Activated CD8-positive, alpha-beta T cell treated with anti-CD3 and anti-CD28 coated beads for 36 hours (primary cell): Measurements from ENCODE around the gene NFIA. TPM values are rescaled to one million over a fixed set of nuclear protein-coding genes. Genes with fewer than 3 reads are reported as not detected.

Source experiments
- ATAC-seq: fragments of 200-7000 bp; cut with Tn5 transposase; one replicate; pipeline ENCODE4 v1.10.0; 2021; ENCODE audit warnings: mild to moderate bottlenecking, moderate library complexity
- CTCF ChIA-PET: fragments of 350-600 bp; sonication (Branson Sonifier 250); formaldehyde crosslinking; loops from one replicate; lab custom pipeline; 2021; ENCODE audit warnings: antibody characterized with exemption; lab: Charles Lee
- POLR2A ChIA-PET: fragments of 350-600 bp; sonication (Branson Sonifier 250); formaldehyde crosslinking; loops from one replicate; lab custom pipeline; 2021; ENCODE audit warnings: antibody characterized with exemption; lab: Charles Lee
- DNase-seq: peaks from one replicate; pipeline ENCODE4 v3.0.0-alpha.2; 2020
- H3K27ac Mint-ChIP-seq: one replicate; pipeline ENCODE4 v1.8.0; 2021; ENCODE audit warnings: mild to moderate bottlenecking, mixed read lengths
- H3K27me3 Mint-ChIP-seq: one replicate; pipeline ENCODE4 v1.8.0; 2021; ENCODE audit warnings: mixed read lengths
- H3K36me3 Mint-ChIP-seq: one replicate; pipeline ENCODE4 v1.8.0; 2021; ENCODE audit warnings: low read depth, mixed read lengths
- H3K4me1 Mint-ChIP-seq: one replicate; pipeline ENCODE4 v1.8.0; 2021; ENCODE audit warnings: low read depth, mixed read lengths
- H3K4me3 Mint-ChIP-seq: one replicate; pipeline ENCODE4 v1.8.0; 2021; ENCODE audit warnings: mild to moderate bottlenecking, moderate library complexity, mixed read lengths
- H3K9me3 Mint-ChIP-seq: one replicate; pipeline ENCODE4 v1.8.0; 2021; ENCODE audit warnings: mixed read lengths
- CTCF ChIP-seq: fragments of 200-600 bp; IDR thresholded peaks from one replicate; pipeline ENCODE4 v1.8.0; 2022; ENCODE audit warnings: antibody characterized with exemption, mild to moderate bottlenecking
- intact Hi-C: fragments of 100-400 bp; cut with micrococcal nuclease; formaldehyde crosslinking; loops from one replicate; pipeline ENCODE4 v1.10.0; 2022
- total RNA-seq, 2 experiments: library from RNA; stranded (reverse); gene quantifications; one replicate each; pipeline ENCODE4 v1.2.3, GENCODE V29; 2021

Gene NFIA
- total RNA-seq, 2 experiments from 2014 or later = 1.9 to 2.4 TPM

- TF ChIP-seq CTCF = no peak
- no peak for ATAC-seq
- Mint-ChIP-seq H3K4me1 (peaks cover 7% of the 10 kb centered on the region), H3K27ac (no peak overlapping the region), H3K9me3 (no peaks in the 10 kb centered on the region), H3K36me3 (no peaks in the 10 kb centered on the region), H3K4me3 (no peak overlapping the region), H3K27me3 (peaks cover 2% of the 10 kb centered on the region)
- DNase-seq = no peak
- POLR2A ChIA-PET = interaction anchor here (1.3 kb wide), 1 partner anchor 91 kb away, joined by 3 read pairs; no protein-coding TSS in a partner anchor
- intact Hi-C loops = no loop called here
- CTCF ChIA-PET = no interaction called here
These were observed 87.3 kb downstream of the NFIA start for GRCh38 chr1:61169634-61170033.

DNA sequence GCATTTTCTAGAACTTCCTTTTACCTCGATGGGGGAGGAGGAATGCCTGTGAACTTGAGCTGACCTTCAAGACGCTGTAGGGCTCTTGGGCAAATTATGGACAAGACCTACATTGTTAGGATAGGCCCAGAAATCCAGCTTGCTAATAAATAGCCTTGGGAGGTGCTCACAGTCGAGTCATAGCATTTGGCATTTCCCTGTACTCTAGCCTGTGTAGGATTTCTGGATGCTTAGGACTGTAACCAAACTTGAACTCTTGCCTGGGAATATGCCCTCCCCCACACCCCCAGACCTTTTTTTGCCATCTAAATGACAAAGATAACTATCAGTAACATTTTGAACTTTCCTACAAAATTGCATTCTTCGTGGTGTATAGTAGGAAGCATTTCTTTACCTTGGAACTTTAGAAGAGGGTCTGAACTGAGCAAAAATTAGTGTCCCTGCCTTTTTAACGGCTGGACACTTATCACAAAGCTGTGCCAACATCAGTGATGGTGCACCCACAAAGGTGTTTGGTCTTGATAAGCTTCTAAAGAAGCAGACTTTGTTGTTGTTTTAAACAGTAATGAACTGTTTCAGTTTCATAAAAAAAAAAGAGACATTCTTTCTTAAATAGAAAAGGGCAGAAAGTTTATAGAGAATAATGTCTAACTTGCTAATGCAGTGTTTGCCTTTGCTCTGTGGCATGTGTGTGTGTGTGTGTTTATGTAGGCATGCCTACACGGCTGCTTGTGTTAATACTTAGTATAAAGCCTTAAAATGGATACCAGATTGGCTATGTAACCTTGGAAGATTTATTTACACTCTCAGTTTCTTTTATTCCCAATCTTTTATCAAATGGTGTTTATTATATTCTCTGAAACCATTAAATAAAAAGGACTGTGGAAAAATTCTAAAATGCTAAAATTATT is 88.2 kb downstream of the NFIA start:
- H3K27ac Mint-ChIP-seq = no peak overlapping the region
- DNase-seq (no peak), ATAC-seq (no peak)
- H3K27me3 Mint-ChIP-seq = peaks cover 2% of the 10 kb centered on the region
- intact Hi-C loops = no loop called here
- H3K4me1 Mint-ChIP-seq = peaks cover 8% of the 10 kb centered on the region
- ChIA-PET POLR2A (no interaction called here), CTCF (no interaction called here)
- no peak overlapping the region for H3K4me3 Mint-ChIP-seq
- no peak for TF ChIP-seq CTCF
- no peaks in the 10 kb centered on the region for H3K36me3 Mint-ChIP-seq
- no peaks in the 10 kb centered on the region for H3K9me3 Mint-ChIP-seq

- H3K4me3 Mint-ChIP-seq = no peak overlapping the region
- ChIA-PET POLR2A (no interaction called here), CTCF (no interaction called here)
- no peaks in the 10 kb centered on the region for H3K9me3 Mint-ChIP-seq
- H3K27ac Mint-ChIP-seq = no peak overlapping the region
- ATAC-seq (no peak), DNase-seq (no peak)
- intact Hi-C loops = no loop called here
- peaks cover 8% of the 10 kb centered on the region for H3K4me1 Mint-ChIP-seq
- peaks cover 2% of the 10 kb centered on the region for H3K27me3 Mint-ChIP-seq
- no peak for TF ChIP-seq CTCF
- H3K36me3 Mint-ChIP-seq = no peaks in the 10 kb centered on the region
These were observed 89.0 kb downstream of the NFIA start for GRCh38 chr1:61171346-61171745.

- Mint-ChIP-seq H3K4me1 (peaks cover 8% of the 10 kb centered on the region), H3K9me3 (no peaks in the 10 kb centered on the region), H3K4me3 (no peak overlapping the region), H3K27ac (no peak overlapping the region), H3K36me3 (no peaks in the 10 kb centered on the region), H3K27me3 (peaks cover 2% of the 10 kb centered on the region)
- ATAC-seq (no peak), DNase-seq (no peak)
- no peak for TF ChIP-seq CTCF
- CTCF ChIA-PET = no interaction called here
- POLR2A ChIA-PET = no interaction called here
- intact Hi-C loops = no loop called here
These were observed 89.6 kb downstream of the NFIA start for GRCh38 chr1:61171974-61172373.

DNA sequence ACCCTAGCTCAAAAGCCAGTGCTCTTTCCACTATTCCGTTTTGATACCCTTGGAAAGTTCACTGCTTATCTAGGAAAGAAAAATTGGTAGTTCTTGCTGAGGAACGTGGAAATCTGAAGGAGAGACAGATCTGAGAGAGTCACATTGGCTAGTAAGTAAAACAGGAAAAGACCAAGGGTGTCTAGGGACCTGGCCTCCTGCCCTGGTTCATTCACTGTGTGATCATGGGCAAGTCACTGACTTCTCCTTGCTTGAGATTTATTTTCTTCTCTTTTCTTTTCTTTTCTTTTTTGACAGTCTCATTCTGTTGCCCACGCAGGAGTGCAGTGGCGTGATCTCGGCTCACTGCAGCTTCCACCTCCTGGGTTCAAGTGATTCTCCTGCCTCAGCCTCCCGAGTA is 90.8 kb downstream of the NFIA start:
- no peak for ATAC-seq
- TF ChIP-seq CTCF = no peak
- H3K4me1 Mint-ChIP-seq = peaks cover 8% of the 10 kb centered on the region
- no peak for DNase-seq
- no peak overlapping the region for H3K4me3 Mint-ChIP-seq
- H3K27me3 Mint-ChIP-seq = peaks cover 2% of the 10 kb centered on the region
- ChIA-PET CTCF (no interaction called here), POLR2A (interaction anchor here (1.5 kb wide), 1 partner anchor 25 kb away, joined by 3 read pairs; no protein-coding TSS in a partner anchor)
- intact Hi-C loops = no loop called here
- H3K27ac Mint-ChIP-seq = no peak overlapping the region
- H3K36me3 Mint-ChIP-seq = no peaks in the 10 kb centered on the region
- no peaks in the 10 kb centered on the region for H3K9me3 Mint-ChIP-seq
